ENCODE measurements around the gene MSH5.

GRCh38 chr6:31780507-31781243, 40.9 kb downstream of the MSH5 start:
- TF ChIP-seq CTCF (conservative IDR thresholded peaks at IDR 0.05; ENCODE audit: low read length), result no peak
- TF ChIP-seq EZH2phosphoT487 (IDR thresholded peaks at IDR 0.05; ENCODE audit: borderline replicate concordance, low read depth, low read length), result no peak

All from OCI-LY7 (cell line).